Tibial artery (tissue), 4 donors: ENCODE data around the gene TMEM9.

Source experiments
- DNase-seq, 2 donors: peaks; one replicate each; pipeline ENCODE4 v3.0.0-alpha.2; 2019
- H3K27ac ChIP-seq, 2 donors: fragments of 200-600 bp; sonication (generic) in 1 of 2; 1 replicate in 1 of 2; 2 replicates in 1 of 2; pipeline ENCODE4 v1.5.1; 2018 to 2019; ENCODE audit warnings: mild to moderate bottlenecking in 1 of 2
- H3K27me3 ChIP-seq, 2 donors: fragments of 200-600 bp; sonication (generic) in 1 of 2; one replicate each; pipeline versions ENCODE4 v1.5.1 to v1.6.0; 2016 to 2019
- H3K36me3 ChIP-seq, 3 donors: fragments of 200-600 bp; sonication (generic) in 2 of 3; one replicate each; pipeline ENCODE4 v1.5.1; 2016 to 2019; ENCODE audit warnings: mild to moderate bottlenecking in 2 of 3
- H3K4me1 ChIP-seq, 4 donors: fragments of 200-600 bp; sonication (generic) in 2 of 4; 1 replicate in 3 of 4; 2 replicates in 1 of 4; pipeline ENCODE4 v1.5.1; 2016 to 2019
- H3K4me3 ChIP-seq, 2 donors: fragments of 200-600 bp; sonication (generic) in 1 of 2; 1 replicate in 1 of 2; 2 replicates in 1 of 2; pipeline ENCODE4 v1.5.1; 2018 to 2019; ENCODE audit warnings: mild to moderate bottlenecking in 2 of 2
- H3K9me3 ChIP-seq, 3 donors: fragments of 200-600 bp; sonication (generic) in 1 of 3; one replicate each; pipeline ENCODE4 v1.5.1; 2016 to 2019
- intact Hi-C: fragments of 100-400 bp; cut with DNase I; formaldehyde crosslinking; loops from one replicate; pipeline ENCODE4 v1.15.0; 2023; ENCODE audit warnings: low total_unique reads
- TF ChIP-seq, protein P1 (sequence below), 2 experiments: fragments of 200-600 bp in 1 of 2; fragments of 450-650 bp in 1 of 2; IDR thresholded peaks; one replicate each; pipeline ENCODE4 v1.5.1; 2017 to 2019; ENCODE audit warnings: antibody characterized with exemption in 2 of 2, mild to moderate bottlenecking in 1 of 2, moderate library complexity in 1 of 2

TMEM9 gene

DNA sequence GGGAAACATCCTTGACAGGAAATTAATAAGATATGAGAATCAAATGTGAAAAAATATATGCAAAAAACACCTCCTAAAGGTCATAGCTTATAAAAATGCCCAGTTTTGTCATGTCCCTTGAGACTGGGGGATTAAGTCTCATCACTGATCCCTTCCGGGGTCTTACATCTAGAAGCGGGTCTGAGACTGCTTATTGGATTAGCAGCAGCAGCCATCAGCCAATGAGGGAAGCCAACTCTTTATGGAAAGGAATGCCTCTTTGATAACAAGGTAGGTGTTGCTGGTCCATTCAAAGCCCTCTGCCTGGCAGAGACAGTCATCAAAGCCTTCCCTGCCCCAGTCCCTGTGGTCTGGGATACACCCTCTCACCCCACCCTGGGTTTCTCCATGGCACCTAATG is 38.2 kb downstream of the TMEM9 start:
- no peak for DNase-seq
- TF ChIP-seq, protein P1, sequence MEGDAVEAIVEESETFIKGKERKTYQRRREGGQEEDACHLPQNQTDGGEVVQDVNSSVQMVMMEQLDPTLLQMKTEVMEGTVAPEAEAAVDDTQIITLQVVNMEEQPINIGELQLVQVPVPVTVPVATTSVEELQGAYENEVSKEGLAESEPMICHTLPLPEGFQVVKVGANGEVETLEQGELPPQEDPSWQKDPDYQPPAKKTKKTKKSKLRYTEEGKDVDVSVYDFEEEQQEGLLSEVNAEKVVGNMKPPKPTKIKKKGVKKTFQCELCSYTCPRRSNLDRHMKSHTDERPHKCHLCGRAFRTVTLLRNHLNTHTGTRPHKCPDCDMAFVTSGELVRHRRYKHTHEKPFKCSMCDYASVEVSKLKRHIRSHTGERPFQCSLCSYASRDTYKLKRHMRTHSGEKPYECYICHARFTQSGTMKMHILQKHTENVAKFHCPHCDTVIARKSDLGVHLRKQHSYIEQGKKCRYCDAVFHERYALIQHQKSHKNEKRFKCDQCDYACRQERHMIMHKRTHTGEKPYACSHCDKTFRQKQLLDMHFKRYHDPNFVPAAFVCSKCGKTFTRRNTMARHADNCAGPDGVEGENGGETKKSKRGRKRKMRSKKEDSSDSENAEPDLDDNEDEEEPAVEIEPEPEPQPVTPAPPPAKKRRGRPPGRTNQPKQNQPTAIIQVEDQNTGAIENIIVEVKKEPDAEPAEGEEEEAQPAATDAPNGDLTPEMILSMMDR (IDR thresholded peaks at IDR 0.05) = no peak
- intact Hi-C loops = no loop called here
- Histone ChIP-seq H3K27ac (no peak overlapping the region), H3K4me1 (peaks cover 0 to 12% (median 6%) of the 10 kb centered on the region in 4 donors), H3K4me3 (no peak overlapping the region), H3K9me3 (no peaks in the 10 kb centered on the region), H3K27me3 (peaks cover 0 to 4% of the 10 kb centered on the region in 2 donors), H3K36me3 (no peaks in the 10 kb centered on the region)

DNA sequence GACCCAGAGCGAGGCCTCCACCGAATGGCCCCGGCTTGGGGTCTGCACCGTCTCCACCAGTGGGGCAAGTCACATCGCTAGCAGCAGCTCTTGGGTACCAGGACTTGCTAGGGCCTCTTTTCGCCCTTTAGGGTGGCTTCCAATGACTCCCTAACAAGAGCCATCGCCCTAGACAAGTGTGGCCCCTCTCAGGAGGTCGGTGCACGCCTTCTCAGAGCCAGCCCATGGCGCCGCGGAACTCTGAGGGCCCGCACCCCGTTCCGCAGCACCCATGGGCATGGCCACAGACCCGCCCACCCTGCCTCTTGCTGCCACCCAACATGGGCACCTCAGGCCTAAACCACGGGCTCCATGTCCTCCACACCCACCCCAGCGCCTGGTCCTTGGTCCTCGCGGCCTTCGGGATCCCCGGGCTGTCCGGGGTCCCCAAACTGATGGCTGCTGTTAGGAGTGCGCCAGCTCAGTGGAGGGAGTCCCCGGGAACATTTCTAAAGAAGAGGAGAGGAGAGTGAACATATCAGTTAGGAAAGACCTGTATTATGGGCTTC is 38.8 kb downstream of the TMEM9 start:
- TF ChIP-seq, protein P1 (IDR thresholded peaks at IDR 0.05) = no peak
- intact Hi-C loops = loop anchor here (2.0 kb wide), 1 partner anchor 29 kb away; no protein-coding TSS in a partner anchor
- H3K36me3 ChIP-seq = no peaks in the 10 kb centered on the region
- H3K9me3 ChIP-seq = no peaks in the 10 kb centered on the region
- H3K27ac ChIP-seq = no peak overlapping the region
- H3K4me3 ChIP-seq = peak overlapping the region; percentile 52 to 60
- DNase-seq = no peak
- H3K27me3 ChIP-seq = peaks cover 0 to 4% of the 10 kb centered on the region in 2 donors
- H3K4me1 ChIP-seq = peaks cover 0 to 12% (median 6%) of the 10 kb centered on the region in 4 donors

DNA sequence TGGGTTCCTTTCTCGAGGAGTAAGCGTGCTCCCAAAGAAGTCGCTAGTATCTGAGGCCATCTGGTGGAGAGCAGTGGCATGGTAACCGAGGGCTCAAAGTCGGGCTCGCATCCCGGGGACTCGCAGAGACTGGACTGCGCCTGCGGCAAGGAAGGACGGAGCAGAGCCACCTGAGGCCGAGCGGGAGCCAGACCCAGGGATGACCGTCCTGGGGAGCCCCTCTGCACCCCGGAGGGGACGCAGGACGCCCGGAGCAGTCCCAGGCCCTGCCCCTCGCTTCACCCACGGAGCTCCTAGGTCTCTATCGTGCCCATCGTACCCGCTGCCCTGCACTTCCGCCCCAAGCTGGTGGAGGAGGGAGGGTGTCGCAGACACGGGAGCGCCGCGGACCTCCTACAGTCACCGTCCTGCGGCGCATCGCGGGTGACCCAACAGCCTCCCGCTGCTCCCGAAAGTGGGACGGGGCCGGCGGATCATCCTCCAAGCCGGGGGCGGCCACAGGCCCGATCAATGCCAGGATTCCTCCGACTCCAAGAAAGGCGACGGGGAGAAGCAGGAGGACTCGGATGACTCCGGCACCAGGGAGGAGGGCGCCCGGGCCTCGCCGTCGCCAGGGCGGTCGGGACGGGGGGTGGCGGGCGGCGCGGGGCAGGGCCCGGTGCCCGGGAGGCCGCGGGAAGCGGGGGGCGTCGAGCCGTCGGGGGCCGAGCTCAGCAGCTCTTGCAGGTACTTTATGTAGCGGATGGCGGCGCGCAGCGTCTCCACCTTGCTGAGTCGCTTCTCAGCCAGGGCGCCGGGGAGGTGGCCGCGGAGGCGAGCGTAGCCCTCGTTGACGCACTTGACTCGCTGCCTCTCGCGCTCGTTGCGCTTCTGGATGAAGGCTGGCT is 39.8 kb downstream of the TMEM9 start:
- TF ChIP-seq, protein P1 (IDR thresholded peaks at IDR 0.05) = peak; percentile 82 to 90
- Histone ChIP-seq H3K9me3 (no peaks in the 10 kb centered on the region), H3K4me1 (peaks cover 0 to 12% (median 6%) of the 10 kb centered on the region in 4 donors), H3K36me3 (no peaks in the 10 kb centered on the region), H3K4me3 (peak overlapping the region; percentile 52 to 60), H3K27ac (peak overlapping the region; percentile 67 to 73), H3K27me3 (peaks cover 0 to 4% of the 10 kb centered on the region in 2 donors)
- DNase-seq = peak; percentile 86 to 92
- intact Hi-C loops = loop anchor here (2.0 to 5.0 kb wide), 2 partner anchors 28 to 142 kb away; no protein-coding TSS in a partner anchor

DNA sequence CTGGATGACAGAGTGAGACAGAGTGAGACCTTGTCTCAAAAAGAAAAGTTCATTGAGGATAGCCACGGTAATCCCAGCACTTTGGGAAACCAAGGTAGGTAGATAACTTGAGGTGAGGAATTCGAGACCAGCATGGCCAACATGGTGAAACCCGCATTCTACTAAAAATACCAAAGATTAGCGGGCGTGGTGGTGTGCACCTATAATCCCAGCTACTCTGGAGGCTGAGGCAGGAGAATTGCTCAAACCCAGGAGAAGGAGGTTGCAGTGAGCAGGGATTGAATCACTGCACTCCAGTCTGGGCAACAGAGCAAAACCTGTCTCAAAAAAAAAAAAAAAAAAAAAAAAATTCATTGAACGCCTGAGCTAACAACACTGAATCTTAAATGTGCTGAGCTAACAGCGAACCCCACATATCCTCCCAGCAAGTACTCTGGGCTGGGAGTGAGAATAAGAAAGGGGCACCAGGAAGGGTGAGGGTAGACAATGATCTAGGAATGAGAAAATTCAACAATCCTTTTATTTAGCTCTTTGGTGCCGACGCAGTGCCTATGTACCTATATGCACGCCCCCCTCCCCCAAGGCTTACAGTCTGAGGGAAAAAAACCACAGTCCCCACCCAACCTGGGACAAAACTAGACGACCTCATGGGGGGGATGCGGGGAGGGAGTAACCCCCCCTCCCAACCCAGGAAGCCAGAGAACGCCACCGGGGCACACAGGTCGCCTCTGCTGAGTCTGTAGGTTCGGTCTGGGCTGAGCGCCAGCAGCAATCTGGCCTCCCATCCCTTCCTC is 40.6 kb downstream of the TMEM9 start:
- intact Hi-C loops = loop anchor here (2.0 to 5.0 kb wide), 2 partner anchors 27 to 141 kb away; no protein-coding TSS in a partner anchor
- no peaks in the 10 kb centered on the region for H3K9me3 ChIP-seq
- H3K27ac ChIP-seq = peak overlapping the region in 1 of 2 donors; percentile 67
- peaks cover 0 to 5% of the 10 kb centered on the region in 2 donors for H3K27me3 ChIP-seq
- peak overlapping the region; percentile 52 to 60 for H3K4me3 ChIP-seq
- peaks cover 0 to 12% (median 6%) of the 10 kb centered on the region in 4 donors for H3K4me1 ChIP-seq
- DNase-seq = no peak
- TF ChIP-seq, protein P1 (IDR thresholded peaks at IDR 0.05) = no peak
- H3K36me3 ChIP-seq = no peaks in the 10 kb centered on the region

DNA sequence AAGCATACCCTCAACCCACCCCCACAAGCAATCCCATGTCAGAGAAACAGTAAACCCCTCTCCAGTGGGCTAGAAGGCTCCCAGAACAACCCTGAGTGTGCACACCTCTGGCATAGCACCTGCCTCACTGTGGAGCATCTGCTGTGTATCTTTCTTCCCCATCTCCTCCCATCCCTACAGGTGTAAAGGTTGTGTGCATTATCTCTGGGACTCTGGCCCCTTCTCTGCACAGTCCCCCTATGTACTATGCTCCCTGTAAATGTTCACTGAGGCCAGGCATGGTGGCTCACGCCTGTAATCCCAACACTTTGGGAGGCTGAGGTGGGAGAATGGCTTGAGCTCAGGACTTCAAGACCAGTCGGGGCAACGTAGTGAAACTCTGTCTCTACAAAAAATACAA is 41.3 kb downstream of the TMEM9 start:
- Histone ChIP-seq H3K36me3 (no peaks in the 10 kb centered on the region), H3K4me3 (no peak overlapping the region), H3K4me1 (peaks cover 0 to 12% (median 6%) of the 10 kb centered on the region in 4 donors), H3K27ac (no peak overlapping the region), H3K9me3 (no peaks in the 10 kb centered on the region), H3K27me3 (peaks cover 0 to 8% of the 10 kb centered on the region in 2 donors)
- intact Hi-C loops = loop anchor here (5.0 kb wide), 1 partner anchor 141 kb away; no protein-coding TSS in a partner anchor
- TF ChIP-seq, protein P1 (IDR thresholded peaks at IDR 0.05) = no peak
- DNase-seq = no peak
